NT2/D1 (cell line): Measurements from ENCODE around the gene KRT3.

Source experiments
- SUZ12 ChIP-seq: IDR thresholded peaks from 2 replicates; pipeline ENCODE4 v1.6.1; 2011; ENCODE audit not compliant: insufficient read length, insufficient read depth; ENCODE audit errors: extremely low read depth
- ZNF274 ChIP-seq: IDR thresholded peaks from 2 replicates; pipeline ENCODE4 v1.6.1; 2011; ENCODE audit warnings: mild to moderate bottlenecking, low read depth, low read length

GRCh38 chr12:52834727-52835001 lies 38.7 kb upstream of the KRT3 start:
- TF ChIP-seq ZNF274 (no peak), SUZ12 (no peak)
